ENCODE results near the gene AFG3L2. TPM values are rescaled to one million over a fixed set of nuclear protein-coding genes. Genes with fewer than 3 reads are reported as not detected.

Gene AFG3L2
- total RNA-seq, 1 donor from 2014 or later = 47.7 TPM

DNA sequence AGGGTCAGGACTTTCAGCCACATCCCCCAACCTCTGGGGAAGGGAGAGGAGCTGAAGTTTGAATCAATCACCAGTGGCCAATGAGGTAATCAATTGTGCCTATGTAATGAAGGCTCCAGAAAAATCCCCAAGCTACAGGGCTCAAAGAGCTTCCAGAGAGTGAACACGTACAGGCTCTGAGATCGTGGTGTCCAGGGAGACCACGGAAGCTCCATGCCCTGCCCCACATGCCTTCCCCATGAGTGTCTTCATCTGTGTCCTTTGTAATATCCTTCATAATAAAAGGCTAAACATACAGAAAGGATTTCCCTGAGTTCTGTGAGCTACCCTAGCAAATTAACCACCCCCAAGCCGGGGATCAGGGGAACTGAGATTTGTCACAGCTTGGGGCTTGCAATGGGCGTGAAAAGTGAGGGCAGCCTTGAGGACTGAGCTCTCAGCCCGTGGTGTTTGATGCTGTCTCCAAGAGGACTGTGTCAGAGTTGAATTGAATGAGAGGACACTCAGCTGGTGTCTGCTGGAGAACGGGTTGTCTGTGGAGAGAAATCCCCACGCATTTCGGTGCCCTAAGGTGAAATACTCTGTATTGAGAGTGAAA, 94.5 kb downstream of the AFG3L2 start:
- Mint-ChIP-seq H3K27ac (peak overlapping the region; percentile 12), H3K36me3 (no peaks in the 10 kb centered on the region), H3K4me3 (no peak overlapping the region), H3K27me3 (ENCODE audit: low read depth) (peaks cover 10% of the 10 kb centered on the region), H3K9me3 (no peaks in the 10 kb centered on the region), H3K4me1 (peaks cover 29% of the 10 kb centered on the region)
- DNase-seq (ENCODE audit: low spot score in 2 of 2, unreplicated experiment in 2 of 2) = no peak
- TF ChIP-seq, protein P1, sequence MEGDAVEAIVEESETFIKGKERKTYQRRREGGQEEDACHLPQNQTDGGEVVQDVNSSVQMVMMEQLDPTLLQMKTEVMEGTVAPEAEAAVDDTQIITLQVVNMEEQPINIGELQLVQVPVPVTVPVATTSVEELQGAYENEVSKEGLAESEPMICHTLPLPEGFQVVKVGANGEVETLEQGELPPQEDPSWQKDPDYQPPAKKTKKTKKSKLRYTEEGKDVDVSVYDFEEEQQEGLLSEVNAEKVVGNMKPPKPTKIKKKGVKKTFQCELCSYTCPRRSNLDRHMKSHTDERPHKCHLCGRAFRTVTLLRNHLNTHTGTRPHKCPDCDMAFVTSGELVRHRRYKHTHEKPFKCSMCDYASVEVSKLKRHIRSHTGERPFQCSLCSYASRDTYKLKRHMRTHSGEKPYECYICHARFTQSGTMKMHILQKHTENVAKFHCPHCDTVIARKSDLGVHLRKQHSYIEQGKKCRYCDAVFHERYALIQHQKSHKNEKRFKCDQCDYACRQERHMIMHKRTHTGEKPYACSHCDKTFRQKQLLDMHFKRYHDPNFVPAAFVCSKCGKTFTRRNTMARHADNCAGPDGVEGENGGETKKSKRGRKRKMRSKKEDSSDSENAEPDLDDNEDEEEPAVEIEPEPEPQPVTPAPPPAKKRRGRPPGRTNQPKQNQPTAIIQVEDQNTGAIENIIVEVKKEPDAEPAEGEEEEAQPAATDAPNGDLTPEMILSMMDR (IDR thresholded peaks at IDR 0.05; ENCODE audit: unreplicated experiment) = no peak

DNA sequence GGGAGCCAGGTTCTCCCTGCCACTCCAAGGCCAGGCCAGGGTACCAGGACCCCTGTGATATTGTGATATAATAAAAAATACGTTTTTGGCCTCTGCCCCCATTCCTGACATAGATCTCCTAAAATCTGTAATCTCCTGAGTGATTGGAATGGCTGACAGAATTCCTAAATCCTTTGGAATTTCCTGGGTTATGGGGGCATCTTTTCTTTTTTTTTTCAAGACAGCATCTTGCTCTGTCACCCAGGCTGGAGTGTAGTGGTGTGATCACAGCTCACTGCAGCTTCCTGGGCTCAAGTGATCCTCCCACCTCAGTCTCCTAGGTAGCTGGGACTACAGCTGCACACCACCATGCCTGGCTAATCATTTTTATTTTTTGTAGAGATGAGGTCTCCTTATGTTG, 95.2 kb downstream of the AFG3L2 start:
- H3K27ac Mint-ChIP-seq = peak overlapping the region; percentile 53
- peaks cover 35% of the 10 kb centered on the region for H3K4me1 Mint-ChIP-seq
- no peaks in the 10 kb centered on the region for H3K9me3 Mint-ChIP-seq

DNA sequence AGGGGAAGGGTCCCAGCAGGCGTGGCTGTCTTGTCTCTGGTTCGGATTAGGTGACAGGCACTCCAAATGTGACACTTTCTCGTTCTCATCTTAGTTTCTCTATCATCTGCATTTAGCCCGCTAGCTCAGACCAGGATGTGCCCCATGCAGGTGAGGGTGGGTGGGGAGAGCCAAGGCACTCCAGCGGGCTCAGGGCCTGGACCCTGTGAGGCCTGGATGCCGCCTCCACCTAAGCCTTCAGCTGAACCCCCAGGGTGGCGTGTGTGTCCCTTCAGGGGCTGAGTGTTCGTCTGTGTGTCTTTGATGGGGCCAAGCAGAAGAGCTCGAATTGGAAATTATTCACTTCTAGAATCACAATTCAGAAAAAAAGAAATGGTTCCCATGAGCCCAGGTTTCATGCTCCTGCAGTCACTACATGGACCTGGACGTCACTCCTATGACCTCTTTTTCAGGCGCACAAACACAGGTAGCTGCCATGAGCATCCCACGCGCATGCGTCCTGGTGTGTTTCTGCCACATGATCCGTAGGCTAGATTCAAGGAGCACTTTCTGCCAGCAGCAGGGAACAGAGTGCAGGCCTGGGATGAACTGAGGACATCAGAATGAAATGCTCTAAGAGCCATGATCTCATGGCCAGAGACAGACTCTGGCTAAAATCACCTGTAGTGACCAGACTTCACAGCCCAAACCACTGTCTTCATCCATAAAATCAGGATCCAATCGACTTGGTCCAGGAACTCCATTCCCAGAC, 97.1 kb downstream of the AFG3L2 start:
- H3K9me3 Mint-ChIP-seq = no peaks in the 10 kb centered on the region
- TF ChIP-seq, protein P1 (IDR thresholded peaks at IDR 0.05; ENCODE audit: unreplicated experiment) = no peak
- H3K4me3 Mint-ChIP-seq = peak overlapping the region; percentile 18
- peak overlapping the region; percentile 98 for H3K27ac Mint-ChIP-seq
- H3K4me1 Mint-ChIP-seq = peaks cover 35% of the 10 kb centered on the region
- no peaks in the 10 kb centered on the region for H3K36me3 Mint-ChIP-seq
- no peaks in the 10 kb centered on the region for H3K27me3 Mint-ChIP-seq (ENCODE audit: low read depth)
- DNase-seq (ENCODE audit: low spot score in 2 of 2, unreplicated experiment in 2 of 2) = no peak

More for the DNA sequence above, 95.2 kb downstream of the AFG3L2 start:
- TF ChIP-seq, protein P1 (IDR thresholded peaks at IDR 0.05; ENCODE audit: unreplicated experiment) = no peak
- no peak overlapping the region for H3K4me3 Mint-ChIP-seq
- DNase-seq (ENCODE audit: low spot score in 2 of 2, unreplicated experiment in 2 of 2) = no peak
- H3K36me3 Mint-ChIP-seq = no peaks in the 10 kb centered on the region
- peaks cover 3% of the 10 kb centered on the region for H3K27me3 Mint-ChIP-seq (ENCODE audit: low read depth)

Other genes with a start within 250 kb of the AFG3L2 start
- gene CIDEA, start 122.9 kb downstream of the AFG3L2 start, total RNA-seq = not detected in 3 replicates
- gene TUBB6, start 69.0 kb downstream of the AFG3L2 start, total RNA-seq = 53.1 to 57.5 TPM (median 55.0 TPM) in 3 replicates
- gene PRELID3A, start 30.7 kb upstream of the AFG3L2 start, total RNA-seq = 19.7 to 22.6 TPM (median 20.4 TPM) in 3 replicates